Measurements from ENCODE around the gene CCHCR1. TPM values are rescaled to one million over a fixed set of nuclear protein-coding genes. Genes with fewer than 3 reads are reported as not detected.

The CCHCR1 gene
- total and polyA plus RNA-seq, 2 experiments from 2014 or later: 6.1 to 8.9 TPM

DNA sequence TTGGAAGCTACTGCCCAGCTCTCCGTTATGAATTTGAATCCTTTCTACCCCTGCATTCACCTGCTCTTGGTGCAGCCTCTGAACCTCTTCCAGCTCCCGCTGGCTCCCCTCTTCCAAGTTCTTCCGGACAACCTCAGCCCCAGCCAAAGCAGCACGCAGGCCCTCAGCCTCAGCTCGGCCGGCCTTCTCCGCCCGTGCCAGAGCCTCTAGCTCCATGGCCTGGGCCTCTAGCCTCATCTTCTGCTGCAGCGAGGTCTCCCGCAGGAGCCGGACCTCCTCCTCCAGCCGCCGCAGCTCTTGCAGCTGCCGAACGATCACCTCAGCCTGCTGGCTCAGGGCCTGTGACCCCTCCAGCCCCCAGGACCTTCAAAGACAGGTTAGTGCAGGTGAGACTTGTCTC is 3.2 kb downstream of the CCHCR1 start:
- no peaks in the 10 kb centered on the region for H3K9me2 ChIP-seq (replicated peaks; ENCODE audit: insufficient read depth)
- H3K4me2 ChIP-seq: no peak overlapping the region
- no peaks in the 10 kb centered on the region for H3K36me3 ChIP-seq (replicated peaks; ENCODE audit: insufficient read depth, low read depth)
- H4K20me1 ChIP-seq (ENCODE audit: insufficient read depth, poor library complexity, severe bottlenecking): no peaks in the 10 kb centered on the region
- H3K9me3 ChIP-seq (ENCODE audit: low read depth): no peaks in the 10 kb centered on the region
- H2AFZ ChIP-seq: no peak overlapping the region
- H3K4me1 ChIP-seq (ENCODE audit: insufficient read depth): peaks cover 5% of the 10 kb centered on the region
- H3K79me2 ChIP-seq: no peaks in the 10 kb centered on the region
- 98% methylated on average over 15 of the region's 15 CpGs for WGBS (ENCODE audit: low lambda C conversion rate, missing lambda C conversion rate)
- no peak overlapping the region for H3K27ac ChIP-seq
- no peak for DNase-seq (ENCODE audit: low spot score)
- H3K4me3 ChIP-seq: no peak overlapping the region
- no peaks in the 10 kb centered on the region for H3K27me3 ChIP-seq
- TF ChIP-seq EZH2 (IDR thresholded peaks at IDR 0.05; ENCODE audit: borderline replicate concordance): no peak
- TF ChIP-seq, protein P1, sequence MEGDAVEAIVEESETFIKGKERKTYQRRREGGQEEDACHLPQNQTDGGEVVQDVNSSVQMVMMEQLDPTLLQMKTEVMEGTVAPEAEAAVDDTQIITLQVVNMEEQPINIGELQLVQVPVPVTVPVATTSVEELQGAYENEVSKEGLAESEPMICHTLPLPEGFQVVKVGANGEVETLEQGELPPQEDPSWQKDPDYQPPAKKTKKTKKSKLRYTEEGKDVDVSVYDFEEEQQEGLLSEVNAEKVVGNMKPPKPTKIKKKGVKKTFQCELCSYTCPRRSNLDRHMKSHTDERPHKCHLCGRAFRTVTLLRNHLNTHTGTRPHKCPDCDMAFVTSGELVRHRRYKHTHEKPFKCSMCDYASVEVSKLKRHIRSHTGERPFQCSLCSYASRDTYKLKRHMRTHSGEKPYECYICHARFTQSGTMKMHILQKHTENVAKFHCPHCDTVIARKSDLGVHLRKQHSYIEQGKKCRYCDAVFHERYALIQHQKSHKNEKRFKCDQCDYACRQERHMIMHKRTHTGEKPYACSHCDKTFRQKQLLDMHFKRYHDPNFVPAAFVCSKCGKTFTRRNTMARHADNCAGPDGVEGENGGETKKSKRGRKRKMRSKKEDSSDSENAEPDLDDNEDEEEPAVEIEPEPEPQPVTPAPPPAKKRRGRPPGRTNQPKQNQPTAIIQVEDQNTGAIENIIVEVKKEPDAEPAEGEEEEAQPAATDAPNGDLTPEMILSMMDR (IDR thresholded peaks at IDR 0.05; ENCODE audit: poor library complexity): no peak
- no peak for TF ChIP-seq EZH2phosphoT487 (IDR thresholded peaks at IDR 0.05; ENCODE audit: low read depth, severe bottlenecking, unreplicated experiment)

DNA sequence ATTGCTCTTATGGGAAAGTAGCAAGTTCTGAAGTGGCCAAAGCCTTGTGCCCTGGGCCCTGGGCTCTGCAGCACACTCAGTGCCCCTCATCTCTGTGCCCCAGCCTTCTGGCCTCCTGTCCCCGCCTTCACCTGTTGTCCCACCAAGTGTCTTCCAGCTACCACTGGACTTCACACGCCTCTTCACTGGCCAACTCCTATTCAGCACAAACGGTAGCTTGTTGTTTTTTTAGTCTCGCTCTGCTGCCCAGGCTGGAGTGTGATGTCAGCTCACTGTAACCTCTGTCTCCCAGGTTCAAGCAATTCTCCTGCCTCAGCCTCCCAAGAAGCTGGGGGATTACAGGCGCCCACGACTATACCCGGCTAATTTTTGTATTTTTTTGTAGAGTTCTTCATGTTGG is 4.8 kb downstream of the CCHCR1 start:
- no peak overlapping the region for H2AFZ ChIP-seq
- H3K4me3 ChIP-seq: no peak overlapping the region
- no peak overlapping the region for H3K4me2 ChIP-seq
- no peaks in the 10 kb centered on the region for H3K79me2 ChIP-seq
- H3K27me3 ChIP-seq: no peaks in the 10 kb centered on the region
- TF ChIP-seq EZH2 (IDR thresholded peaks at IDR 0.05; ENCODE audit: borderline replicate concordance): no peak
- TF ChIP-seq, protein P1 (IDR thresholded peaks at IDR 0.05; ENCODE audit: poor library complexity): no peak
- no peak for TF ChIP-seq EZH2phosphoT487 (IDR thresholded peaks at IDR 0.05; ENCODE audit: low read depth, severe bottlenecking, unreplicated experiment)
- no peaks in the 10 kb centered on the region for H3K9me2 ChIP-seq (replicated peaks; ENCODE audit: insufficient read depth)
- H3K4me1 ChIP-seq (ENCODE audit: insufficient read depth): no peaks in the 10 kb centered on the region
- H4K20me1 ChIP-seq (ENCODE audit: insufficient read depth, poor library complexity, severe bottlenecking): no peaks in the 10 kb centered on the region
- no peaks in the 10 kb centered on the region for H3K36me3 ChIP-seq (replicated peaks; ENCODE audit: insufficient read depth, low read depth)
- no peaks in the 10 kb centered on the region for H3K9me3 ChIP-seq (ENCODE audit: low read depth)
- WGBS (ENCODE audit: low lambda C conversion rate, missing lambda C conversion rate): 89% methylated on average over 7 of the region's 7 CpGs
- no peak overlapping the region for H3K27ac ChIP-seq
- no peak for DNase-seq (ENCODE audit: low spot score)

DNA sequence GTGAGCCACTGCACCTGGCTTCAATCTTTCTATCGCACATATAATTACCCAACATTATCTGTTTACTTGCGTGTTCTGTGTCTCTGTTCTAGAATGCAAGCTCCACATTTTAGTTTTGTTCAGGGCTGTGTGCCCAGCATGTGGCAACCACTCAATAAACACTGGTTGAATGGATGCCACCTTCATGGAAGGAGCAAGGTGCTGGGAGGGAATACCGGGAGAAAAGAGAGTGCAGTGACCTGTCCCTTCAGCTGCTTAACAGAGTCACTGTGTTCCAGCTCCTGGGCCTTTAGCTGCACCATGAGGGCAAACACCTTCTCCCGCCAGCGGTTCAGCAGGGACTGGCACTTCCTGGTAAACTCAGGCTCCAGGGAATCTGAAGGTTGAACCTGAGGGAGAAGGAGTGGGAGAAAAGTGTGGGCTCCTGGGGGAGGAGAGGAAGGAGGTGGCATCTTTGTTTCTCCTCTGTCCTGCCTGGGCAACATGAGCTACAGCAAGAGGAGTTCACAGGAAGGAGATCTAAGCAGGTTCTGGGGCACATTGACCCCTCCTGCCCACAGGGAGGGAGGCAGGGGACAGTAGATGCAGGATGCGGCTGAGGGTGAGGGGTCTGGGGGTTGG is 7.7 kb downstream of the CCHCR1 start:
- Histone ChIP-seq H3K9me3 (ENCODE audit: low read depth) (no peaks in the 10 kb centered on the region), H4K20me1 (ENCODE audit: insufficient read depth, poor library complexity, severe bottlenecking) (no peaks in the 10 kb centered on the region), H3K79me2 (no peaks in the 10 kb centered on the region), H3K27me3 (no peaks in the 10 kb centered on the region), H3K36me3 (replicated peaks; ENCODE audit: insufficient read depth, low read depth) (no peaks in the 10 kb centered on the region), H3K9me2 (replicated peaks; ENCODE audit: insufficient read depth) (no peaks in the 10 kb centered on the region), H3K4me1 (ENCODE audit: insufficient read depth) (no peaks in the 10 kb centered on the region), H2AFZ (no peak overlapping the region), H3K4me3 (no peak overlapping the region), H3K27ac (no peak overlapping the region), H3K4me2 (no peak overlapping the region)
- TF ChIP-seq, protein P1 (IDR thresholded peaks at IDR 0.05; ENCODE audit: poor library complexity): no peak
- no peak for TF ChIP-seq EZH2phosphoT487 (IDR thresholded peaks at IDR 0.05; ENCODE audit: low read depth, severe bottlenecking, unreplicated experiment)
- no peak for TF ChIP-seq EZH2 (IDR thresholded peaks at IDR 0.05; ENCODE audit: borderline replicate concordance)
- 84% methylated on average over 6 of the region's 6 CpGs for WGBS (ENCODE audit: low lambda C conversion rate, missing lambda C conversion rate)
- no peak for DNase-seq (ENCODE audit: low spot score)

All from hepatocyte (in vitro differentiated cells).